Panc1 (cell line): ENCODE data around the gene RFX2.

Experiments
- CTCF ChIP-seq: fragments of 450-650 bp; IDR thresholded peaks from 2 replicates; pipeline ENCODE4 v1.5.1; 2017; ENCODE audit warnings: mild to moderate bottlenecking
- POLR2AphosphoS5 ChIP-seq: IDR thresholded peaks from 2 replicates; pipeline ENCODE4 v1.6.1; 2012; ENCODE audit warnings: mild to moderate bottlenecking, low read depth, low read length, moderate library complexity
- REST ChIP-seq, 2 experiments: IDR thresholded peaks; 2 replicates each; pipeline ENCODE4 v1.6.1; 2011 to 2012; ENCODE audit warnings: low read depth in 2 of 2, control low read depth in 1 of 2, low read length in 1 of 2, mild to moderate bottlenecking in 1 of 2, moderate library complexity in 1 of 2; ENCODE audit not compliant: insufficient read depth in 1 of 2
- TCF7L2 ChIP-seq: IDR thresholded peaks from 2 replicates; pipeline ENCODE4 v1.6.1; 2011; ENCODE audit warnings: mild to moderate bottlenecking, low read depth, low read length, inconsistent platforms

- TF ChIP-seq CTCF = no peak
- no peak for TF ChIP-seq TCF7L2
- TF ChIP-seq REST (IDR thresholded peaks at IDR 0.05; ENCODE audit: insufficient read depth in 1 of 2, low read depth in 2 of 2, low read length in 1 of 2) = no peak
- TF ChIP-seq POLR2AphosphoS5 = no peak
Observed at GRCh38 chr19:6045108-6045507, 65.2 kb downstream of the RFX2 start.
